ENCODE results near the gene GPD2. TPM values are rescaled to one million over a fixed set of nuclear protein-coding genes. Genes with fewer than 3 reads are reported as not detected.

The GPD2 gene
- total RNA-seq, 1 donor: 59.7 TPM

DNA sequence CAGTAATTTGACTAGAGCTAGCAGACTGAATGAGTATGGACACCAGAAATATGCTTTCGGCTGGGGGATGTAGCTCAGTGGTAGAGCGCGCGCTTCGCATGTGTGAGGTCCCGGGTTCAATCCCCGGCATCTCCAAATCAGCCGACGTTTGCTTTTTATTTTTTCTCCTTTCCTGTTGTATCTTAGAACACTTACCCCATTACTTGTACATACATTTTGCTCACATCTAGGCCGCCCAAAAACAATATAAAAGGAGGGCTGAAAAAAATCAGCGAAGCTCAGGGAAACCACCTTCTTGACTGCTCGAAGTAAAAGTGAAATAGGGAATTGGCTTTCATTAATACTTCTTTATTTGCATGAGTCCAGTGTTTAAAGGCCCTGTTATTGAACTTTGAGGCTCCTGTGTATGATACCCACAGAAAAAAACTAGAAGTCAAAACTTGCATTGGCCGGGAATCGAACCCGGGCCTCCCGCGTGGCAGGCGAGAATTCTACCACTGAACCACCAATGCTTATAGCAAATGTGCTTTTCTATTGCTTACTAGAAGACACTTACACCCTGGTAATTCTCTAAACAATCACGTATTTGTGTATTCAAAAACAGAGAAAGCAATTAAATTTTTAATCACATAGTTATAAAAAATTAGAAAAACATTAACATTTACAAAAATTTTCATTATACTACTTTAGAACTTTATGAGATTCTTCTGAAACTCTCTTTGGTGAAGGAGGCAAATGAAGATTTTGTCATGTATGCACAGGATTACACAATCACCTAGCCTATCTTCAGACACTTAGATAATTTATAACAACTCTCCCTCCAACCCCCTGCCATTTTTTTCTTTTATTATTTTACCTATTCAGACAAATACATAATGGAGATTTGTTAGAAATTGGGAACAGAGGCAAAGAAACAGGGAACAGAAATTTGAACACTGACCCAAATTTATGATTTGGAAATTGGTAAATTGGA is 35.2 kb upstream of the GPD2 start:
- Histone ChIP-seq H2AFZ (ENCODE audit: low read length) (peak overlapping the region; percentile 94), H3K4me1 (ENCODE audit: insufficient read depth, low read length) (peaks cover 8% of the 10 kb centered on the region), H3K9me3 (ENCODE audit: low read depth, low read length) (no peaks in the 10 kb centered on the region), H3K4me3 (ENCODE audit: insufficient read depth, low read length) (peak overlapping the region; percentile 81), H3K27me3 (ENCODE audit: insufficient read depth, low read length) (no peaks in the 10 kb centered on the region), H3K4me2 (ENCODE audit: insufficient read depth, low read length) (peak overlapping the region; percentile 94), H4K20me1 (ENCODE audit: insufficient read depth, low read length) (no peaks in the 10 kb centered on the region), H3K36me3 (ENCODE audit: insufficient read depth, low read length) (no peaks in the 10 kb centered on the region), H3K79me2 (ENCODE audit: insufficient read depth, low read length) (no peaks in the 10 kb centered on the region), H3K27ac (ENCODE audit: low read depth, low read length) (peak overlapping the region; percentile 80)
- TF ChIP-seq, protein P1, sequence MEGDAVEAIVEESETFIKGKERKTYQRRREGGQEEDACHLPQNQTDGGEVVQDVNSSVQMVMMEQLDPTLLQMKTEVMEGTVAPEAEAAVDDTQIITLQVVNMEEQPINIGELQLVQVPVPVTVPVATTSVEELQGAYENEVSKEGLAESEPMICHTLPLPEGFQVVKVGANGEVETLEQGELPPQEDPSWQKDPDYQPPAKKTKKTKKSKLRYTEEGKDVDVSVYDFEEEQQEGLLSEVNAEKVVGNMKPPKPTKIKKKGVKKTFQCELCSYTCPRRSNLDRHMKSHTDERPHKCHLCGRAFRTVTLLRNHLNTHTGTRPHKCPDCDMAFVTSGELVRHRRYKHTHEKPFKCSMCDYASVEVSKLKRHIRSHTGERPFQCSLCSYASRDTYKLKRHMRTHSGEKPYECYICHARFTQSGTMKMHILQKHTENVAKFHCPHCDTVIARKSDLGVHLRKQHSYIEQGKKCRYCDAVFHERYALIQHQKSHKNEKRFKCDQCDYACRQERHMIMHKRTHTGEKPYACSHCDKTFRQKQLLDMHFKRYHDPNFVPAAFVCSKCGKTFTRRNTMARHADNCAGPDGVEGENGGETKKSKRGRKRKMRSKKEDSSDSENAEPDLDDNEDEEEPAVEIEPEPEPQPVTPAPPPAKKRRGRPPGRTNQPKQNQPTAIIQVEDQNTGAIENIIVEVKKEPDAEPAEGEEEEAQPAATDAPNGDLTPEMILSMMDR (IDR thresholded peaks at IDR 0.05; ENCODE audit: extremely low read depth, low read depth, low read length): no peak
- peak; percentile 92 for DNase-seq (ENCODE audit: insufficient read length, low spot score, missing footprints)

DNA sequence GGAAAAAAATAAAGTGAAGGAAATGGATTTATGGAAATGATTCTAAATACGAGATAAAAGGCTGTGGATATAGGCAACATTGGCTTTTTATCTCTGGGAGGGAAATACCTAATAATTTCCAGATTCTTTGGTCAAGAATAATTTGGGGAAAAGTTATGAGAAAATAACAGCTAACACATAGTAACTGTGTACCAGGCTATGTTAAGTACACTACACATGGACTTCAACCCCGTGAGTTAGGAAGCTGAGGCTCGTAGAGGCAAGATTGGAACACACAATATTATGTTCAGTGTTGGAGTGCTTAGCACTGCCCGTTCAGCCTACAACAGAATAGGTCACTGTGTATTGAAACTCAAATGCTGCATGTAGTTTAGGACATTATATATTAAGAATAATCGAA is 34.3 kb upstream of the GPD2 start:
- H3K4me2 ChIP-seq (ENCODE audit: insufficient read depth, low read length): peak overlapping the region; percentile 94
- no peaks in the 10 kb centered on the region for H3K79me2 ChIP-seq (ENCODE audit: insufficient read depth, low read length)
- no peaks in the 10 kb centered on the region for H3K27me3 ChIP-seq (ENCODE audit: insufficient read depth, low read length)
- no peak overlapping the region for H2AFZ ChIP-seq (ENCODE audit: low read length)
- H4K20me1 ChIP-seq (ENCODE audit: insufficient read depth, low read length): no peaks in the 10 kb centered on the region
- no peaks in the 10 kb centered on the region for H3K36me3 ChIP-seq (ENCODE audit: insufficient read depth, low read length)
- no peak overlapping the region for H3K4me3 ChIP-seq (ENCODE audit: insufficient read depth, low read length)
- DNase-seq (ENCODE audit: insufficient read length, low spot score, missing footprints): no peak
- peaks cover 8% of the 10 kb centered on the region for H3K4me1 ChIP-seq (ENCODE audit: insufficient read depth, low read length)
- TF ChIP-seq, protein P1 (IDR thresholded peaks at IDR 0.05; ENCODE audit: extremely low read depth, low read depth, low read length): no peak
- no peak overlapping the region for H3K27ac ChIP-seq (ENCODE audit: low read depth, low read length)
- no peaks in the 10 kb centered on the region for H3K9me3 ChIP-seq (ENCODE audit: low read depth, low read length)

DNA sequence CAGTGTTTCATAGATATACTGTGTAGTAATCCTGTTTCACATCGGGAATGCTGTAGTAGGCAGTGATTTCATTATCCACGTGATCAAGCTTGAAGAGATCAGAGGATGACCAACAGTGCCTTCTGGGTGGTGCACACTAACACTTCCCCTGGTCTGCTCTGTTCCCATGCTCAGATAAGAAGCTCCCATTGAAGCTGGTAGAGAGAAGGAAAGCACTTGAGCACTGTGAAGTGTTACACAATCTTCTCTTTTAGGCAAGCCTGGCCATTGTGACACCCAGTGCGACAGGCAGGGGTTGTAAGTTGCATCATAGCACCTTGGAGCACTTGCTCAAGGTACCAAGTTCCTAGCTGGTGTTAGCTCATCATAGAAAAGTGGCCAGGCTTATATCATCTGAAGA is 30.6 kb upstream of the GPD2 start:
- no peaks in the 10 kb centered on the region for H3K79me2 ChIP-seq (ENCODE audit: insufficient read depth, low read length)
- TF ChIP-seq, protein P1 (IDR thresholded peaks at IDR 0.05; ENCODE audit: extremely low read depth, low read depth, low read length): no peak
- no peak overlapping the region for H3K27ac ChIP-seq (ENCODE audit: low read depth, low read length)
- H3K4me2 ChIP-seq (ENCODE audit: insufficient read depth, low read length): no peak overlapping the region
- DNase-seq (ENCODE audit: insufficient read length, low spot score, missing footprints): no peak
- H3K4me1 ChIP-seq (ENCODE audit: insufficient read depth, low read length): no peaks in the 10 kb centered on the region
- H3K36me3 ChIP-seq (ENCODE audit: insufficient read depth, low read length): no peaks in the 10 kb centered on the region
- H3K9me3 ChIP-seq (ENCODE audit: low read depth, low read length): no peaks in the 10 kb centered on the region
- no peak overlapping the region for H3K4me3 ChIP-seq (ENCODE audit: insufficient read depth, low read length)
- peak overlapping the region; percentile 12 for H2AFZ ChIP-seq (ENCODE audit: low read length)
- H4K20me1 ChIP-seq (ENCODE audit: insufficient read depth, low read length): no peaks in the 10 kb centered on the region
- no peaks in the 10 kb centered on the region for H3K27me3 ChIP-seq (ENCODE audit: insufficient read depth, low read length)

DNA sequence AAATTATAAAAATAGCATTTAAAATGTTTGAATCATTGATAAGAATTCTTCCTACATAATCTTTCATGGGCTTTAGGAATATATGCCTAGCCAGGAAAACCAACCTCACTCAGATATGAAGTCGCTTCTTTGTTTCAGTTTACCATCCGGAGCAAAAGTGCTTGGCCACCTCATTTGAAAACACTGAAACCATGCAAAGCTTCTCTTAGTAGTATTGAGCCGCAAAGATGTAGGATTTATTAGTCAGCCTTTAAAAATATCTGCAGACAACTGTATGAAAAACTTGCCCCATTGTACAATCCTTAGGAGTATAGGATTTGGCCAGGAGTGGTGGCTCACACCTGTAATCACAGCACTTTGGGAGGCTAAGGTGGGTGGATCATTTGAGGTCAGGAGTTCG is 24.3 kb upstream of the GPD2 start:
- TF ChIP-seq, protein P1 (IDR thresholded peaks at IDR 0.05; ENCODE audit: extremely low read depth, low read depth, low read length): no peak
- Histone ChIP-seq H3K4me1 (ENCODE audit: insufficient read depth, low read length) (no peaks in the 10 kb centered on the region), H2AFZ (ENCODE audit: low read length) (no peak overlapping the region), H3K36me3 (ENCODE audit: insufficient read depth, low read length) (no peaks in the 10 kb centered on the region), H4K20me1 (ENCODE audit: insufficient read depth, low read length) (no peaks in the 10 kb centered on the region), H3K9me3 (ENCODE audit: low read depth, low read length) (no peaks in the 10 kb centered on the region), H3K27ac (ENCODE audit: low read depth, low read length) (no peak overlapping the region), H3K27me3 (ENCODE audit: insufficient read depth, low read length) (no peaks in the 10 kb centered on the region), H3K4me2 (ENCODE audit: insufficient read depth, low read length) (no peak overlapping the region), H3K4me3 (ENCODE audit: insufficient read depth, low read length) (no peak overlapping the region), H3K79me2 (ENCODE audit: insufficient read depth, low read length) (no peaks in the 10 kb centered on the region)
- no peak for DNase-seq (ENCODE audit: insufficient read length, low spot score, missing footprints)

Measured in osteoblast (primary cell).